ENCODE data around the gene RASSF5.

RASSF5 gene, protein sequence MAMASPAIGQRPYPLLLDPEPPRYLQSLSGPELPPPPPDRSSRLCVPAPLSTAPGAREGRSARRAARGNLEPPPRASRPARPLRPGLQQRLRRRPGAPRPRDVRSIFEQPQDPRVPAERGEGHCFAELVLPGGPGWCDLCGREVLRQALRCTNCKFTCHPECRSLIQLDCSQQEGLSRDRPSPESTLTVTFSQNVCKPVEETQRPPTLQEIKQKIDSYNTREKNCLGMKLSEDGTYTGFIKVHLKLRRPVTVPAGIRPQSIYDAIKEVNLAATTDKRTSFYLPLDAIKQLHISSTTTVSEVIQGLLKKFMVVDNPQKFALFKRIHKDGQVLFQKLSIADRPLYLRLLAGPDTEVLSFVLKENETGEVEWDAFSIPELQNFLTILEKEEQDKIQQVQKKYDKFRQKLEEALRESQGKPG

DNA sequence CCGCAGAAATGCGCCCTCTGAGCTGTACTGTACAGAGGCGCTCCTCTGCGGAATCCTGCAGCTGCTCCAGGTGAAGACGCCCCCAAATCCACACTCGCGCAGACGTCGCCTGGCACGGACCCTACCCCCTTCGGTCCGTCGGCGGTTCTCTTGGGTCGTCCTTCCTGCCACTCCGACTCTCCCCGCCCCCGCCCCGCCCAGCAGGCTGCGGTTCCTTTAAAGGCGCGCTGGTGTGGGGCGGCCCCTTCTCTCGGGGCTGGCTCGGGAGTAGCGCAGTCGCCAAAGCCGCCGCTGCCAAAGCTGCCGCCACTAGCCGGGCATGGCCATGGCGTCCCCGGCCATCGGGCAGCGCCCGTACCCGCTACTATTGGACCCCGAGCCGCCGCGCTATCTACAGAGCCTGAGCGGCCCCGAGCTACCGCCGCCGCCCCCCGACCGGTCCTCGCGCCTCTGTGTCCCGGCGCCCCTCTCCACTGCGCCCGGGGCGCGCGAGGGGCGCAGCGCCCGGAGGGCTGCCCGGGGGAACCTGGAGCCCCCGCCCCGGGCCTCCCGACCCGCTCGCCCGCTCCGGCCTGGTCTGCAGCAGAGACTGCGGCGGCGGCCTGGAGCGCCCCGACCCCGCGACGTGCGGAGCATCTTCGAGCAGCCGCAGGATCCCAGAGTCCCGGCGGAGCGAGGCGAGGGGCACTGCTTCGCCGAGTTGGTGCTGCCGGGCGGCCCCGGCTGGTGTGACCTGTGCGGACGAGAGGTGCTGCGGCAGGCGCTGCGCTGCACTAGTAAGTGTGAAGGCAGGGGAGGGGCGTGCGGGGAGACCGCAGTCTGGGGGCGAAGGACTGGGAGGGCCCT, at the start of gene RASSF5:
TSS of gene RASSF5 (plus strand) at position 248 of the 846 bp plus-strand sequence. CDS start at position 320, 72 bp downstream.
- no peak for DNase-seq

DNA sequence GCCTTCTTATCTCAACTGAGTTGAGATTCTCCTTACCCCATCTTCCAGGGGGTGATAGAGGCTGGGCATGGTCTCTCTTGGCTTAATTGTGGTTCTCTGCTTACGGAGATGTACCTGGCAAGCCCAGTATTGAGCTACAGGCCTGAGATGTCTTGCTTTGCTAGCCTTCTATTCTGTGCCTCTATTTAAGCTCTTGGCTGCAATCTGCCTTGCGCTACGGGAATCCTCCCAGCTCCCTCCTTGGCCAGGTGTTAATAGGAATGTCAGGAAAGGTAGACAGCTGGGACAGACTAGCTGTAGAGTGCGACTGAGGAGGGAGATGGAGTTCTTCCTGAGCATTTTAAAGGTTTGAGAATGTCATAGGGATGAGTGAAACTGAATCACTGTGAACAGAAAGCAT, 47.6 kb upstream of the RASSF5 start:
- no peak for DNase-seq

DNA sequence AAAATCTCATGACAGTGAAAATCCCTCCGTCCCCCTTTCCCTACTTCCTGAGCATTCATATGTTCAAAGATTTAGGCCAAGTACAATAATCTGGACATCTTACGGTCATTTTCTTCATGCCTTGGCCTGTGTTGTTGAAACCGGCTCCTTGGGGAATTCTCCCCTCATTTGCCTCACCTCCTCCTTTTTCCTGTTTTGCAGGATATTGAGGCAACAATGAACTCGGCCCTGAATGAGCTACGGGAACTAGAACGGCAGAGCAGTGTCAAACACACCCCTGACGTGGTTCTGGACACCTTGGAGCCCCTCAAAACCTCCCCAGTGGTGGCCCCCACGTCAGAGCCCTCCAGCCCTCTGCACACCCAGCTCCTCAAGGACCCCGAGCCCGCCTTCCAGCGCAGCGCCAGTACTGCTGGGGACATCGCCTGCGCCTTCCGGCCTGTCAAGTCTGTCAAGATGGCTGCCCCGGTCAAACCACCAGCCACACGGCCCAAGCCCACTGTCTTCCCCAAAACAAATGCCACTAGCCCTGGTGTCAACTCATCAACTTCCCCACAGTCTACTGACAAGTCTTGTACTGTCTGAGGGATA, 46.4 kb upstream of the RASSF5 start:
- DNase-seq = no peak

DNA sequence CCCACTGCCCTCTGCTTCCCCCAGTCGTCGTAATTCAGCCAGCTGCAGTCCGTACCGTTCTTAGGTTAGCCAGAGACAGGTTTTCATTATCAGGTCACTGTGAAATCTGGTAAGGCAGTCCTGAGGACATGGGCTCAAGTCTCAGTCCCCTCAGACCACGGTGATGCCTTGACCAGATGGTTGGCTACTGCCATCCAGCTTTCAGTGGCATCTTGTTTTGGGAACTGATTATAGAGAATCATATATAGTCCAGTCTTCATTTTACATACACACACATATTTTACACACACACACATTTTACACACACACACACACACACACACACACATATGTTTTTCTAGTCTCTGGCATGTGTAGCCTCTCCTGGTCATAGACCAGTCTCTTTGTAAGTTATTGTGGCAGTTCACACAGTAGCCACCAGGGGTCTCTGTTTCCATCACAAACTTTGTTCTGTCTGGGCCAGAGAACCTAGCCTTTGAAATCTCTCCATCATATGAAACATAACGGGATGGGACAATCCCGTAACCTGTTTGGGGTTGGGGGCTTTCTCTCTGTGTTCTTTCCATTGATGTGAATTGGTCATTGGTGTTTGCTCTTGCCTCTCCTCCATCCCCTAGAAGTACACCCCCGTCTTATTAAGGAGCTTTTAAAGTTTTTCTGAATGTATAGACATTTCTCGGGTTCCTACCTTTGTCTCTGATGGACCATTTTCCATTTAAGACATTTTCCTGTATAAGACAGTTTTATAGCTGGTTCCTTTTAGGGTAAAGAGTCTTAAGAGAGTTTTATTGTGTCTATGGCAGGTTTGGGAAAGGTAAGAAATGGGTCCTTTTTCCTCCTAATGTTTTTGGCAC, 45.5 kb upstream of the RASSF5 start:
- DNase-seq = peak; percentile 80

DNA sequence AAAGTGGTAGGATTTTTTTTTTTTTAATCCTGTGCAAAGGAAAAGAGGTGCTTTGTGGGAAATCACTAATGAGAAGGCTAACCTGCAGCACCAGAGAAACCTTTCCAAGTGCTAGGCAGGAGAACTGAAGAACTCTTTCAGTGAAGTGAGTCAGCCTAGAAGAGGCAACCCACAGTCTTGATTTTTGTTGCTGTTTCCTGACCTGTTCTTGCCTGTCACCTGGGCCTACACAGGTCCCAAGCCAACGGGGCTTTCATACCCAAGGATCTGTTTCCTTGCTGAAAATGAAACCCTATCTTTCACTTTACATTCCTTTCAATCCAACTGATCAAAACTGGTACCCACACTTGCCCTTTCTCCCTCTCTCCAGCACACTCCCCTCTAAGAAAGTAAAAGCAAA, 44.2 kb upstream of the RASSF5 start:
- no peak for DNase-seq

DNA sequence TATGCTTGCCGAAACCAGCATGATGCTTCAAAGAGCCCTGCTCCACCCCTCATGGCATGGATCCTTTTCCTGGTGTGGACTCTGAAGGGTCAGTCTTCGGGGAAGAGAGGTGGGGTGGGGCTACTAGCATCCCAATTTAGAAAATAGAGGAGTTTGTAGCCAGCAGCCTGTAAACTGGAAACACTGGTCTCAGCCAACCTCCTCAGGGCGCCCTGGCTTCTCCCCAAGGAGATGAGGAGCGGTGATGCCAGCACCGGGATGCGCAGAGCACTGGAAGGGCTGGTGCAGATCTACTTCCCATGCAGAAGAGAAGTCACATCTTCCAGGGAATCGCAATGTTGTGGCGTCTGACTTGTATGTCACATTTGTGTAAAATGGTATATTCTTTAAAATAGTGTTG, 43.4 kb upstream of the RASSF5 start:
- DNase-seq = no peak

DNA sequence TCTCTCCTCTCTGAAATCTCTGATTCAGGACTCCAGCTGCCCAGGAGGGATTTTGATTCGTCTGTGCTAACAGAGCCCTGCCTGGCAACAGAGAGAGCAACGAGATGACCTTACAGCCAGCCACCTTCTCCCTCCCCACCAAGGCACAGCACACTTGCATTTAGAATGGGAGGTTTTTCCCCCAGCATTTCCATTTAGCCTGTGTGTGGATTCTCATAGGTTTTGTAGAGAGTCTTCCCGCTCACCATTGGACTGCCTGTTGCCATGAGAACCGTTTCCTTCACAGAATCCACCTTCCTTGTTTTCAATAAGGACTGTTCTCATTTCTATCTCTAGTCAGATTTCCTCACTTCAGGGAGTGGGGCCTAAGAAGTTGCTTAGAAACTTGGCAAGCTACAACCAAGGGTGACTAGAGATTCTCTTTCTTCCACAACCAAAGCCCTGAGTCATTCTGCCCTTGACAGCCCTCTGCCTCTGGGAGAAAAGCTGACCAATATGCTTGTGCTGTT, 42.8 kb upstream of the RASSF5 start:
- DNase-seq = no peak

DNA sequence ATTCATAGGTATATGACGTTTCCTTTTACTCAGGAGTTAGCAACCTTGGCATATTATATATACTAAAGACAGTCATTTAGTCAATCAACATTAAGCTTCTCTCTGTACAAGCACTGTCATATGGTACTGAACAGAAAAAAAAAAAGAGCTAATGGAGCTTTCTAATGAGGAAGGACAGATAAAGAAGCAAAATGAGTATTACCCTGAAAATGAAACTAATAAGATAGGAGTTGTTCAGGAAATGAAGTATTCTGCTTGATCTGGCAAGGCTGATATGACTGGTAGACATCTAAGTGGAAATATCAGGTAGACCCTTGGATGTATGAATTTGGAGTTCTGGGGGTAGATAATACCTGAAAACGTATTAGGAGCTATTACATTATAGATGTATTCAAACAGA, 41.4 kb upstream of the RASSF5 start:
- no peak for DNase-seq

DNA sequence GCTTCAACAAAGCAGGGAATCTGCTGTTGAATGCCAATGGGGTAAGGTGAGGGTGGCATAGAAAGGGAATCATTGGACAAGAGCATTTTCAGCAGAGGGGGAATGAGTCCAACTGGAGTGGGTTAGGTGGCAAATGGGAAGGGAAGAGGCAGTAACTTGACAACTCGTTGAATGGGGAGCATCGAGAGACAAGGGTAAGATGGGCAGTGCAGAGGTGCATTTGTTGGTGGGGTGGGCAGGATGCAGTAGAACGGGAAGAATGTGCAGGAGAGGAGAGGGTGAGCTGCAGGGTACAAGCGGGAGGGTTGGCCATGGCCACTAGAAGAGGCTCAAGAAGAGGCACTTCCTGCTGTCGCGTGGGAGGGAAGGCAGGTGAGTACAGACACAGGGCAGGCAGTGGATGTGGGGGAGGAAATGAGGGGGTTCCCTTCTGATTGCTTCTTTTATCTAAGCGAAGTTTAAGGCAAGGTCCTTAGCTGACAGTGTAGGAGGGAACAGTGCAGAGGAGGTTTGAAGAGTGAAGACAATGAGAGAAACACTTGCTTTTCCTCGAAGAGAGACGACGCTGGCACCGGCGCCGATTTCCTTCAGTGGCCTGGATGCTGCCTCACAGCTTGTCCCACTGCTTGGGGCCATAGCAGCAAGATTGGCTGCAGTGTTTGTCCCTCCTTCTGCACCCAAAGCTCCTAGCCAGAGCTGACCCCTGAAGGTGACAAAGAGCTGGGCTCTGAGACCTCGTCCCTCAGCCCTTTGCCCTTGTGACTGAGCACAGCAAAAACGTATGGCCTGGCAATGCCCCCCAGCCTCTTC, 40.3 kb upstream of the RASSF5 start:
- DNase-seq = no peak

DNA sequence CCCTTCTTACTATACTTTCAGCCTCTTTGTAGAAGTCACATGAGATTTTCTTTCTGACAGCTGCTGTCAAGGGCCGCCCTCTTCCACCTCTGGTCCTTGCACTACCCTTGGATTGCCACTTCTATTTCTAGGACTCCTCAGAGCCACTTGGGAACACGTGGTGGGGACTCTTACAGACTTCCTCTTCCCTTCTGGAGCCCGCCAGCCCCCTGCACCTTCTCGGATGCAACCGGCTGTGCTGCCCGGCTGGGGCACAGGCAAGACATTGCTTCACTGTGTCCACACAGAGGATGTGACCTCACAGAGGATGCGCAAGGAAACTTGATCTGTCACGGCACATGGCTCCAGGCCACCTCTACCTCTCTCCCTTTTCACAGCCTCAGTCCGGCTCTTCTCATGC, 39.4 kb upstream of the RASSF5 start:
- DNase-seq = no peak

DNA sequence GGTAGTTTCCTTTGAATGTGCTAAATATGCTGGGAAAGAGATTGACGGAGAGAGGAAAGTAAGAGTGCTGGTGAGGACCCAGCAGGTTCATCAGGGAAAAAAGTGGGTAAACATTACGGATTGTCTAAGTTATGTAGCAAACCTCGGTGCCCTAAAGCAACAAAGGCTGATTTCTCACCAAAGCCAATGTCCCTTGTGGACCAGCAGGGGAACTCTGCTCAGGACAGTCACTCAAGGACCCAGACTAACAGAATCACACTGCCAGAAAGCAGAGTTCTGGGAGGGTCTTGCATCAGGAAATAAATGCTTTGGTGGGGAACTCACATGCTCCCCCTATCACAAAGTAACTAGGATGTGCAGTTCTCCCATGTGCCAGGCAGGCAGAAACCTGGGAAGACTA, 38.8 kb upstream of the RASSF5 start:
- DNase-seq = no peak

DNA sequence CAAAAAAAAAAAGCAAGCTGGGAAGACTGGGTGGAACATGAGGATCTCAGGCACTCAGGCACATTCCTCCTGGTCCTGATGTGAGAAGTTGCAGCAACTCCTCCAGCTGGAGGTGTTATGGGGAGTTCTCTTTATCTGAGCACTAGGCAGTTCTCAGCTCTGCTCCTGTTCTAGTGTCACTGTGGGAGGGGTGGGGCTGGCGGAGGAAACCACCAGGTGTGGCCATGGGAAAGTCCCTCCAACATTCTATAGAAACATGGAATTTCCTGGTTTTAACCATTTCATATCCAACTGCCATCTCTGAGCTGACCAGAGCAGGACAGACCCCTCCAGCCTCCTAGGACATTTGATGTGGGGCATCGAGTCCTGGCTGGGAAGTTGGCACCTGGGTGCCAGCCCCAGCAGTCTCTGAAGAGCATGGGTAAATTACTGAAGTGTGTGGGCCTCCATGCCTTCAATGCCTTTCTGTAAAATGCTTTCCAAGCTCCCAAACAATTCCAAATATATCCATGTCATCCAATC, 37.9 kb upstream of the RASSF5 start:
- no peak for DNase-seq

DNA sequence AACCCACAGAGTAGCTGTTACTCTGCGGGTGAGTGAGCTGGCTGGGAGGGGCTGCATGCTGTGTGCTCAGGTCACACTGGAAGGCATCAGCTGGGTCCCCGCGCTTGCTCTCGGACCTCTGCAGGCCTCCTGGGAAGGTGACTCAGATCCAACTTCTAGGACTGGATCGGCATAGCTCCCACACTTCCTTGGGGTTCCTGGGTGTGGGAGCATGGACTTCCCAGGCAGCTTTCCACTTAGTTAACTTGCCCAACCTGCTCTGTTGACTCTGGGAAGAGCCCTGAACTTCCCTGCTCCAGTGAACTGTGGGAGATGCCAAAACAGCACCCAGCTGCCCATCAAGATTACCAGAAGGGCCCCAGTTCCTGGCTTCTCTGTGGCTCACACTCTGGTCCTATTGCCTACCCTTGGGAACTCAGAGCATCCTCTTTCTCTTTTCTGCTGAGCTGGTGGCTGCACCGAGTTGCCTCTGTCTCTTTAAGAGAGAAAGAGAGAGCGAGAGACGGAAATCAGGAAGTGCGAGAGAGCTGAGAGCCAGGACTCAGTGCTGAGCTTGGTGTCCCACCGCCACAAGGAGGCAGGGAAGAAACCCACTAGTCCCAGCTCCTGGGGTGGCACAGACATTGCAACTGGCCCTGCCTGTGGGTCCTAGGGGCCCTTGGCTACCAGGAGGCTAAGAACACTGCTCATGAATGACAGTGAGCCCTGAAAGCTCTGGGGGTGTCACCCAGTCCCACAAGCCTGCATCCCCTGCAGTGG, 37.2 kb upstream of the RASSF5 start, which contains the start of gene IKBKE:
TSS of gene IKBKE (plus strand) at position 544 of the 759 bp plus-strand sequence. CDS start 2,752 bp downstream, outside the sequence.
- peak; percentile 40 for DNase-seq

DNA sequence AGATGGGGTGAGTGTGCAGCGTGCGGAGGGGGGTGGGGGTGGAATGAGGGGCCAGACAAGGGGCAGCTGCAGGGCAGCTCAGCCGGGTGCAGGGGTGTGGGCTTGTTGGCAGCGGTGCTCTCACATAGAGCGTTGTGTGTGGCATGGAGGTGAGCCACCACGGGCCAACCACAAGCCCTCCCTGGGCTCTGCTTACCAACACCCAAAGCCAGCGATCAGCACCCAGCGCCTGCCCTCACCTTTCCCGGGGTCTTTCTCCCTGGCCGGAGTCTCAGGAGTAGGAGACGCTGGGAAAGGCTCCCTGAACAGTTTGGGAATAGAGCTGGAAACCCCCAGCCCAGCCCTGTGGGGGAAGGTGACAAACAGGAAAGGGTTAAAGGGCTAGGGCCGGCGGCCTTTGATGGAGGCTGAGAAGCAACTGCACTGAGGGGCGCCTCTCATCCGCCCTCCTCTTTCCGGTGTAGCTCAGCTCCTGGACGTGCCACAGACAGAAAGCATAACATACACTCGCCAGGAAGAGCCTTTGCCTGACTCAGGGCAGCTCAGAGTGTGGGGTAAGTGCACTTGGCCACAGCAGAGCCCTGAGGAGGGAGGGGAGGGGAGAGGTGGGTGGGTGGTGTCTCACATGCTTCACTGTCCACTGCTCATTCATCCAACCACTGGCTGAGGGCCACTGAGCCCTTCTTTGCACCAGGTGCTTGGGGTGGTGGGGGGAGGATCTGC, 36.5 kb upstream of the RASSF5 start:
- no peak for DNase-seq

DNA sequence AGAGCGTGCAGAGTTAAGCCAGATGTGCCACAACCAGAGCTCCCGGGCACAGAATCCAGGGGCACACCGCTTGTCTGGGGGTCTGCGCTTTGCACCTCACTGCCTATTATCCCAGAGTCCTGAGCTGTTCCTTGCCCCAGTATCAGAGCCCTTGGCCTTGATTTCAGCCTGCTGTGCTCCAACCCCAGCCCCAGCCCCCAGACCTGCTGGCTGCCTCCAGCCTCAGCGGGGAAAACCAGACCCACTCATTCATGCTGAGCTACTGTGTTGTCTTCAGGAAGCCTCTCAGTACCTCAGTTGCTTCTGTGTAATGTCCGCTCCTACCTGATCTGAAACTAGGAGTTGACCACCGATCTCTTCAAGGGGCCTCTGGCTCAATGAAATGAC, 35.9 kb upstream of the RASSF5 start:
- DNase-seq = no peak

DNA sequence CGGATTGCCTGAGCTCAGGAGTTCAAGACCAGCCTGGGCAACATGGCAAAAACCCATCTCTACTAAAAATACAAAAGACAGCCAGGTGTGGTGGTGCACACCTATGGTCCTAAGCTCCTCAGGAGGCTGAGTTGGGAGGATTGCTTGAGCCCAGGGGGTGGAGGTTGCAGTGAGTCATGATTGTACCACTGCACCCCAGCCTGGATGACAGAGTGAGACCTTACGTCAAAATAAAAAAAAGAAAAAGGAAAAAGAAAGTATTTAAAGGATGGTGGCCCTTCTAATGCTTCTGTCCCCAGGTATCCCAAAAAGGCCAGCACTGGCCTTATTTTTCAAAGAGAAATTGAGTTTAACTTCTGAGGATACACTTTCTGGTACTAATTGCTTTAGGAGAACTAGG, 35.3 kb upstream of the RASSF5 start:
- DNase-seq = no peak

DNA sequence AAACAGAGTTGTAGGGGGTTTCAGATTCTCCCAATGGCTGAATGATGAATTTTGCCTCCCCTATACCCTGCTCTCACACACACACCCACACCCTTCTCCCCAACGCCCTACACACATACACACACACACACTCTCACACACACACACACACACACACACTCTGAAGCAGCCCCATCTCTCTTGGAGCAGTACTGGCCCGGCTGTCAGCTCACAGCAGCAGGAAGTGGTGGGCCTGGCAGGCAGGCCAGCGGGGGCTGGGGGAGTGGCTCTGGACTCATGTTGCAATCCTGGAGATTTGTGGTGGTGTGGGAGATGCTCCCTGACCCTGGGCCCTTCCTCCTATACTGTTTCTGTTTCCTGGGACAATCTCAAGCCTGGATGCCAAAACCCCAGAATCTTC, 34.9 kb upstream of the RASSF5 start:
- no peak for DNase-seq

DNA sequence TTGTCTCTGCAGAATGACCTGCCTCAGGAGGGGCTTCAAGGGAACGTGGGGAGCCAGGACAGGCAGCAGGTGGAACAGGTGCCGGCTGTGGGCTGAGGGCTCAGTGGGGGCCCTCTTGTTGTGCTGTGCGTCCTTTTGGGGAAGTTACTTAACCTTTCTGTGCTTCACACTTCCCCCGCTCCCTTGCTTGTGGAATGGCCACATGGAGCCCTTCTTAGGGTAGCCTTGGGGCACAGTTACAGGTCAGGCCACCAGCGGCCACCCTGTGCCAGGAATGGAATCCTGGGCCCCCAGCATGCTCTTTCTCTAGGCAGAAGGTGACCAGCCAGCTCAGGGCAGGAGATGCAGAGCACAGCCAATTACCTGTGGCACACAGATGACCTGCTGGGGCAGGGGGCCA, 34.4 kb upstream of the RASSF5 start:
- no peak for DNase-seq

DNA sequence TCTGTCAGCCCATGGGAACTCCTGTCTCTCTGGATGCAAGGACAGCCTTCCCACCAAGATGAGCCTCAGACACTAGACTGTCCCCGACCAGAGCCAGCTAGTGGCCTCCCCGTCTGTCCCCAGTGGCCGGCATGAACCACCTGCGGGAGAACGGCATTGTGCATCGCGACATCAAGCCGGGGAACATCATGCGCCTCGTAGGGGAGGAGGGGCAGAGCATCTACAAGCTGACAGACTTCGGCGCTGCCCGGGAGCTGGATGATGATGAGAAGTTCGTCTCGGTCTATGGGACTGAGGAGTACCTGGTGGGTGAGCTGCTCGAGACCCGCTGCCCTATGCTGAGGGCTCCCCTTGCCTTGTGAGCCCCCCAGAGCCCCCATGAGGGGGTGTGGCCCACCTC, 31.3 kb upstream of the RASSF5 start:
- DNase-seq = no peak

DNA sequence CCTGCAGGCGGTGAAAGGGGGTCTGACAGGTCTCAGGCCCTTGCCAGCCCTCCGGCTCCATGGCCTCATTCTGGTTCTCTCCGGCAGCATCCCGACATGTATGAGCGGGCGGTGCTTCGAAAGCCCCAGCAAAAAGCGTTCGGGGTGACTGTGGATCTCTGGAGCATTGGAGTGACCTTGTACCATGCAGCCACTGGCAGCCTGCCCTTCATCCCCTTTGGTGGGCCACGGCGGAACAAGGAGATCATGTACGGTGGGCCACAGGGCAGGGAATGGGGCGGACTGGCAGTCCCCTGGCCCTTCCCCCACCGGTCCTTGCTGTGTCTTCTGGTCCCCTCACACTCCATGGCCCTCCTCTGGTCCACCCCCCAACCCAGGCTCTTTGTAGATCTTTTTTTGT, 30.7 kb upstream of the RASSF5 start:
- DNase-seq = no peak

Measured in KG1 (cell line).